Activated CD4-positive, alpha-beta T cell treated with anti-CD3 and anti-CD28 coated beads, Interleukin-2, amount 50 U/mL, for 1 hour (primary cell): Measurements from ENCODE around the gene DUSP2.

ENCODE experiments used
- DNase-seq: peaks from one replicate; pipeline ENCODE4 v3.0.0-alpha.2; 2020

The DUSP2 gene

DNA sequence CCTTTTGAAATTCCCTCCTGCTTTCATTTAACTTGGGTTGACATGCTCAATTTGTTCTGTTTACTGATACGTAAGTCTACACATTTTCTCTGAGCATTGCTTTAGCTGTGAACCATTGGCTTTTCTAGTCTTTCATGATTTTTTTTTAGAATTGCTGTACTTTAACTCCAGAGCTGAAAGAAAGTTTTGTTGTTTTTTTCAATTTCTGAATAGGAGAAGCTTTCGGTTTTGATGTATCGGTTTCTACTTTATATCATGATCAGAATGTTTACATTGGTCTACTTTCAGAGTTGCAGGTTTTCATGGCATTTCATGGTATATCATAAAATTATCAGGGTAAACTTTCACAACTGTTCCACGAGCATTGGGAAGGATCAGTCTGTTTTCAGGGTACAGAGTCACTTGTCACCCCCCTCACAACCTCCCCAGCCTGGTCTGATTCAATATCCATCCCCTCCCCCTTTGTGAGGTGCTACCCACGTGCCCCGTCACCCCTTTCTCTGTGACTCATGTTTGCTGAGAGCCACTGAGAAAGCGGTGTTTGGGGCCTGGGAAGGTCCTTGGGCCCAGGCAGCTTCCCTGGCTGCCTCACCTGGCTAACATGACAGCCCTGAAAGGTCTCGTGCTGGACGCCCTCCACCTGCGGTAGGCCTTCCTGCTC lies 14.0 kb downstream of the DUSP2 start:
- DNase-seq, result no peak

GRCh38 chr2:96130483-96130882 lies 14.8 kb downstream of the DUSP2 start:
- DNase-seq, result no peak

DNA sequence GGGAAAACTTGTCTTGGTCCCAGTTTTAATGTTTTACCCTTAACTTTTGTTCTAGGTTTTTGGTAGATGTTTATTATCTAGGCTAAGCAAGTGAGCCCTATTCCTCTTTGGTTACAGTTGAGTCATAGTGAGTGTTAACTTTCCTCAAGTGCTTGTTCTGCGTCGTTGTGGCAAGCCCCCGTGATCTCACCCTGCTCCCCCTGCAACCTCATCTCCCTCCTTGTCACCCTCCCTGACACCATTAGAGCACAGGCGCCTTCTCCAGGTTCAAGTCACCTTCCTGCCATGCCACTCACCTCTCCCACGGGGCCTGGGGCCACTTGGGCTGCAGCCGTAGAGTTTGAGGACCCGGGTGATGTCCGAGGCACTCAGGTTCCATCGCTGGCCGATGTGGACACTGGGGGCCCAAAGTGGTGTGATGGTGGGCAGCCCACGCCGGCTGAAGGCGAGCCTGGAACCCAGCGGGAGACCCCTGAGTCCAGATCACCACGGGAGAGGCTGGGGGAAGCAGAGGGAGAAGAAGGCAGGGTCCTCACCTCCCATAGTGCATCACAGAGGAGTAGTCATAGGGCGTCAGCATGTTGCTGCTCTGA lies 15.6 kb downstream of the DUSP2 start:
- DNase-seq, result no peak

GRCh38 chr2:96128456-96128855 lies 16.8 kb downstream of the DUSP2 start:
- no peak for DNase-seq

GRCh38 chr2:96124406-96125265 lies 20.6 kb downstream of the DUSP2 start:
- no peak for DNase-seq

- DNase-seq, result no peak
Measured at GRCh38 chr2:96123936-96124335, 21.3 kb downstream of the DUSP2 start.

DNA sequence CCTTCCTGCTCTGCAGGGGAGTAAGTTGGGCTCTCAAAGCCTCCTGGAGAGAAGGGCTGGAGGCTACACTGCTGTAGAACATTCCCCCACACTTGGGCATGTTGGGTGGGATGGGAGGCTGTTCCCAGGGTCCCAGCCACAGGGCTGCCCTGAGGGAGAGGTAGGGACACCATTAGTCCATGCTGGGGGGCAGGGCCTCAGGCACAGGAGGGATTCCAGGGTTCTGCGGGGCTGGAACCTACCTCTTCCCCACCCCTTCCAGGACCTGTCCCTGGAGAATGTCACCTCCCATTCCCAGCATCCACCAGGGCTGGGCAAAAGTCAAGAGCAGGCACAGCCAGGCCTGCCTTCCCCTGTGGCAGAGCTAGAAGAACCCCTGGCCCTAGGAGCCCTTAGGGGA lies 21.9 kb downstream of the DUSP2 start:
- DNase-seq, result no peak

DNA sequence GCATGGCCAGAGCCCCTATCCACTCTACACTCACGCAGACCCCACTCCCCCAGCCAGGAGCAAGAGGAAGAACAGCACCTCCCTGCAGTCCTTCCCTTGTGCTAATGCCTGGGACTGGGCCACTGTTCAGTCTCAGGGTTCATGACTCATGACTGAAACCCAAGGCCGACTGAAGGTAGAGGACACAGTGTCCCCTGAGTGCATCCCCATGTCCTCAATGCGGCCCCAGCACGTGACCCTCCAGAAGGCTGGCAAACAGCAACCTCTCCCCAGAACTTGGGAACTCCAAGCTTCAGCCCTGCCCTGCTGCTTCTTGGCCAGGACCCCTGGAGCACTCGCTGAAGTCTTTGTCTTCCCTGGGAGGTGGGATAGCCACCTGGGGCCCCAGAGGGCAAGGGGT lies 22.8 kb downstream of the DUSP2 start:
- no peak for DNase-seq

- DNase-seq, result no peak
Measured at GRCh38 chr2:96121414-96121813, 23.8 kb downstream of the DUSP2 start.

- no peak for DNase-seq
Measured at GRCh38 chr2:96120991-96121390, 24.2 kb downstream of the DUSP2 start.

DNA sequence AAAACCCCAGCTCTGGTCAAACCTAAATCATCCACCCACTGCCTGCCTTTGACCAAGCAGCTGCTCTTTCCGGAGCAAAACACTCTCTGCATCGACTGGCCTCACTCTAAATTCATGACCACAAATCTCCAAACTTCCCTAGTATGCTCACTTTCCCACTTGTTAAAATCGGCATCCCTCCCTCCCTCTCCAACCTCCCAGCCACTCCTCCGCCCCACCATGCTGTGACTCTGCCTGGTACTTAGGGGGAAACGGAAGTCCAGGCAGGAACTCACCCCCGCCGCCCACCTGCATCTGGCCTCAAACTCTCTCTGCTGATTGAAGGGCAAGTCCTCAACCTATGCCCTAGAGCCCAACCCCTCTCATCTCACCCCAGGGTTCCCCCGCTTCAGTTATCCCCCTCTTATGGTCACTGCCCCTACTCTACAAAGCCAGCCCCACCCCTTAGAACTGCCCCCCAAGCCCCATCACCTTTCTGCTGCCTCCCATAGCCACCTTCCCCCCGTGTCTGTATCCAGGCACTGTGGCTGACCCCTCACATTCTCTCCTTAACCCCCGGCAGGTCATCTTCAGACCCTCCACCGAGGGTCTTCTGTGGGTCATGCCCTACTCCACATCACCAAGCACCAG lies 25.0 kb downstream of the DUSP2 start:
- DNase-seq, result no peak

- DNase-seq, result no peak
Measured at GRCh38 chr2:96119389-96119751, 25.9 kb downstream of the DUSP2 start.

- DNase-seq, result no peak
Measured at GRCh38 chr2:96118698-96119388, 26.4 kb downstream of the DUSP2 start.

GRCh38 chr2:96117701-96118588 lies 27.3 kb downstream of the DUSP2 start:
- no peak for DNase-seq

DNA sequence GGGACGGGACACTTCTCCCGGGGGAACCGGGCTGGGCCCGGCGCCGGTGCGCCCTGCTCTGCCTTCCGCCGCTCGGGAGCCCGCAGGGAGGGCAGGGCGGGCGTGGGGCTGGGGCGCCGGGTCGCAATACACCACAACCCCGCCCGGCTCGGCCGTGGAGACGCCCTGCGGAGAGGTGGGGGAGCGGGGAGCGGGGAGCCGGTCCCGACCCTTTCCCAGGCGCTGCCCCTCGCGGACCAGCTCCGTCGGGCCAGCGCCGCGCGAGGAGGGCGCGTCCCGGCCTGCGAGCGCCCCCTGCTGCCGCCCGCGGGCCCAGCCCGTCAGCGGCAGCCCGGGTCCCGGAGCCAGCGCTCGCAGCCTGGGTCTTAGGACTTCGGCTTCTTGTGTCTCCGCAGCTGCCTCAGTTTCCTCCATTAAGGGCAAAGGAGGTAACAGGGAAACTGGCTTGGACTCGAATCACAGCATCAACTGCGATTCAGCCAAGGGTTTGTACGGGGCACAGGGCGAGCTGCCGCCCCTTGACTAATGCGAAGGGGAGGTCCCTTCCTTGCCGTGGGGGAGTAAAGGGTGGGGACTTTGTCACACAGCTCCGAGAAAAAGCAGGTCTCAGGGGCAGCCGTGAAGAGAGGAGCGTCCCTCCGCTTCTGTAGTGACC lies 28.2 kb downstream of the DUSP2 start:
- DNase-seq, result peak; percentile 58

DNA sequence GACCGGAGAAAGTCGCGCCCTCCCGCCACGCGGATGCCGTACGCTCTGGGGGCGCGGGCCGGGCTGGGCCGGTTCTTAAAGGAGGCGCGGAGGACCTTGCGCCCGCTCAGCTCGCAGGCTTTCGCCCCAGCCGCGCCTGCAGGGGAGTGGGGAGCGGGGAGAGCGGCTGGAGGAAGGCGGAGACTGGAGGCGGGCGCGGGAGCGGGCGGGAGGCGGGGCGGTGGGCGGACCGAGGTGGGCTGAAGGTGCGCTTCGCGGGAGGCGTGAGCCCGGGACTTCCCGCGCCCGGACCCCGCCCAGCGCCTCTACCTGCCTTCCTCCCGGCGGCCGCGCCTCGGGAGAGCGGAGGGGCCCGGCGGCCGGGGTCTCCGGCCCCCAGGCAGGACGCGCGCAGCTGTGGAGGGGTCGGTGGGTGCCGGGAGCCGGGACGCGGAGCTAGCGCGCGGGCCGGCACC lies 28.8 kb downstream of the DUSP2 start, which contains the start of gene ADRA2B:
Gene ADRA2B (minus strand): TSS at position 148 of the 455 bp plus-strand sequence. CDS start 422 bp downstream, outside the sequence.
- peak; percentile 76 for DNase-seq

GRCh38 chr2:96115631-96116423 lies 29.4 kb downstream of the DUSP2 start:
- DNase-seq, result no peak

GRCh38 chr2:96114903-96115581 lies 30.2 kb downstream of the DUSP2 start:
- no peak for DNase-seq

DNA sequence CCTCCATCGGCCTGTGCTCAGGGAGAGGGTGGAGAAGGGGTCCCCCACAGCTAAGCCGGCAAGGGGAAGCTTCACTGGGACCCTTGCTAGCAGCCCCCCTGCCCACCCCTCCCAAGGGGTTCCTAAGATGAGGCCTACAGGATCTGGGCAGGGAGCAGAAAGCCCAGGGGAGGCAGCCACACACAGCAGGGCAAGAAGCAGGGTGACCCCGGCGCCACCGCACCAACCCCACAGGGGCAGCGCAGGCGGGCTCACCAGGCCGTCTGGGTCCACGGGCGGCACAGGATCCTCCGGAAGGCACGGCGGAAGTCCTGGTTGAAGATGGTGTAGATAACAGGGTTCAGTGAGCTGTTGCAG lies 30.7 kb downstream of the DUSP2 start:
- DNase-seq, result no peak

DNA sequence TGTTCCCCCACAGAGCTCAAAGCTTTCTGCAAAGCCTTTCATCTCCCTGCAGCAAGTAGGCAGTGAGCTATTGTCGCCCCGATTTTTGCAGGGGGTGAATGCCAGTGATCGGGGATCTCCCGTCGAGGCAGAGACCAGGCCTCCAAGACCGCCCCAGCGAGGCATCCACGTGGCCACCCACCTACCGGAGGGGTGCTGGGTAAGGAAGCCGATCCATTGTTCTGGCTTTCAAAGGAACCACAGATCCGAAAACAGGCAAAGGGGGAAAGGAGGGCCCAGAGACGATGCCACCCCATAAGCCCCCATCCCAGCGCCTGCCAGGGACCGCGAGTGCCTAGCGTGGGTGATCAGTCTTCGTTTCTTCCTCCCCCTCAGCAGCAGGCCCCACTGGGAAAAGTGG lies 31.3 kb downstream of the DUSP2 start:
- DNase-seq, result no peak
